ENCODE data around the gene ZFP62. TPM values are rescaled to one million over a fixed set of nuclear protein-coding genes. Genes with fewer than 3 reads are reported as not detected.

The ZFP62 gene
- total RNA-seq, 1 donor from 2014 or later = 14.5 TPM

DNA sequence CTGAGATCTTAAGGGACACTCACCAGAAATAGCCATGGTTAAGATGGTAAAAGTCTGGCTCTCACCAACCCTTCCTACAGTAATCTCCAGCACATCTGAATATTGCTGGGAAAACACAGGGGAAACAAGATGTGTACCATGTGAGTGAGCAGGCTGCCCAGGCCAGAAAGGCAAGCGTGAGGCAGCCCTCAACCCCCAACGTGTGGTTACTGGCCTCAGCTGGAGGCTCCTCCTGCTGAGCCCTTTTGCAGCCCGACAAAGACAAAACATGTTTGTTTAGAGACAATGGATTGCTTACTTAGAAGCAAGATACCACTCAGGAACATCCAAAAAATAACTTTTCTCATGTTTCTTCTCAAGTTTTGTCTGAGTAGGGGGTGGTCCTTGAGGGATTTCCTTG is 16.6 kb downstream of the ZFP62 start:
- no peak overlapping the region for H3K27ac ChIP-seq (ENCODE audit: low read depth, low read length)
- Mint-ChIP-seq H3K4me1 (ENCODE audit: low read depth, unreplicated experiment) (no peaks in the 10 kb centered on the region), H3K27me3 (ENCODE audit: low read depth, unreplicated experiment) (no peaks in the 10 kb centered on the region), H3K9me3 (ENCODE audit: unreplicated experiment) (peaks cover 24% of the 10 kb centered on the region), H3K4me3 (ENCODE audit: unreplicated experiment) (no peak overlapping the region), H3K36me3 (ENCODE audit: low read depth, unreplicated experiment) (peaks cover 36% of the 10 kb centered on the region), H3K27ac (ENCODE audit: unreplicated experiment) (no peak overlapping the region)
- no peaks in the 10 kb centered on the region for H3K4me1 ChIP-seq (ENCODE audit: insufficient read depth, low read length)
- no peak overlapping the region for H3K4me2 ChIP-seq (ENCODE audit: low read length)
- no peak overlapping the region for H2AFZ ChIP-seq (ENCODE audit: low read depth, low read length)
- H3K9me3 ChIP-seq (ENCODE audit: insufficient read depth, low read depth, low read length) = peaks cover 25% of the 10 kb centered on the region
- no peaks in the 10 kb centered on the region for H4K20me1 ChIP-seq (ENCODE audit: insufficient read depth, low read length)
- H3K36me3 ChIP-seq (ENCODE audit: insufficient read depth, low read length) = peaks cover 8% of the 10 kb centered on the region
- no peaks in the 10 kb centered on the region for H3K79me2 ChIP-seq (ENCODE audit: insufficient read depth, low read length)
- H3K9ac ChIP-seq (ENCODE audit: low read length) = no peak overlapping the region
- no peak overlapping the region for H3K4me3 ChIP-seq (ENCODE audit: insufficient read depth, low read depth, low read length)
- TF ChIP-seq, protein P1, sequence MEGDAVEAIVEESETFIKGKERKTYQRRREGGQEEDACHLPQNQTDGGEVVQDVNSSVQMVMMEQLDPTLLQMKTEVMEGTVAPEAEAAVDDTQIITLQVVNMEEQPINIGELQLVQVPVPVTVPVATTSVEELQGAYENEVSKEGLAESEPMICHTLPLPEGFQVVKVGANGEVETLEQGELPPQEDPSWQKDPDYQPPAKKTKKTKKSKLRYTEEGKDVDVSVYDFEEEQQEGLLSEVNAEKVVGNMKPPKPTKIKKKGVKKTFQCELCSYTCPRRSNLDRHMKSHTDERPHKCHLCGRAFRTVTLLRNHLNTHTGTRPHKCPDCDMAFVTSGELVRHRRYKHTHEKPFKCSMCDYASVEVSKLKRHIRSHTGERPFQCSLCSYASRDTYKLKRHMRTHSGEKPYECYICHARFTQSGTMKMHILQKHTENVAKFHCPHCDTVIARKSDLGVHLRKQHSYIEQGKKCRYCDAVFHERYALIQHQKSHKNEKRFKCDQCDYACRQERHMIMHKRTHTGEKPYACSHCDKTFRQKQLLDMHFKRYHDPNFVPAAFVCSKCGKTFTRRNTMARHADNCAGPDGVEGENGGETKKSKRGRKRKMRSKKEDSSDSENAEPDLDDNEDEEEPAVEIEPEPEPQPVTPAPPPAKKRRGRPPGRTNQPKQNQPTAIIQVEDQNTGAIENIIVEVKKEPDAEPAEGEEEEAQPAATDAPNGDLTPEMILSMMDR (IDR thresholded peaks at IDR 0.05; ENCODE audit: insufficient read depth, low read depth, low read length) = no peak
- TF ChIP-seq EZH2 (IDR thresholded peaks at IDR 0.05; ENCODE audit: insufficient read depth, low read length) = no peak
- no peaks in the 10 kb centered on the region for H3K27me3 ChIP-seq (ENCODE audit: insufficient read depth, low read length)
- FAIRE-seq = no peak
- DNase-seq (ENCODE audit: low read depth) = no peak

DNA sequence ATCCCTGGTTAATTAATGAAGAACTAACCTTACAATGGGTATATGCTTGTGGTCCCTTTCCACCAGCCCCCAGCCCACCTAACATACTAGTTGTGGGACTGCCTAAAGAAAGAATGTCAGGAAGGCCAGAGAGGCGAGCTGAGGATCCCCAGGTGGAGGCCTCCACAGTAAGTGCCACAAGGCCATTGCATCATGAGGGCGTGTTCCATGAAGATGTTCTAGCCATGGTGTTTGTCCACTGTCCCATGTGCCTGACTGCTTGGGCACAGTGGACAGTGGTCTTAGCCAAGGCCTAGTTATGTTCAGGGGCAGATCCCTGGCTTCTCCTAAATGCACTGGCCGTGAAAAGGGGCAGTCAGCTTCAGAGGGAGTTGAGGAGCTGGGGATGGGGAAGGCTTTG is 21.1 kb downstream of the ZFP62 start:
- Histone ChIP-seq H3K36me3 (ENCODE audit: insufficient read depth, low read length) (no peaks in the 10 kb centered on the region), H3K27me3 (ENCODE audit: insufficient read depth, low read length) (no peaks in the 10 kb centered on the region), H3K9ac (ENCODE audit: low read length) (no peak overlapping the region), H2AFZ (ENCODE audit: low read depth, low read length) (no peak overlapping the region), H3K79me2 (ENCODE audit: insufficient read depth, low read length) (no peaks in the 10 kb centered on the region), H3K4me2 (ENCODE audit: low read length) (no peak overlapping the region), H3K4me3 (ENCODE audit: insufficient read depth, low read depth, low read length) (no peak overlapping the region), H4K20me1 (ENCODE audit: insufficient read depth, low read length) (no peaks in the 10 kb centered on the region), H3K9me3 (ENCODE audit: insufficient read depth, low read depth, low read length) (no peaks in the 10 kb centered on the region), H3K4me1 (ENCODE audit: insufficient read depth, low read length) (no peaks in the 10 kb centered on the region), H3K27ac (ENCODE audit: low read depth, low read length) (no peak overlapping the region)
- FAIRE-seq (no peak), DNase-seq (ENCODE audit: low read depth) (no peak)
- Mint-ChIP-seq H3K36me3 (ENCODE audit: low read depth, unreplicated experiment) (peaks cover 4% of the 10 kb centered on the region), H3K27me3 (ENCODE audit: low read depth, unreplicated experiment) (no peaks in the 10 kb centered on the region), H3K4me1 (ENCODE audit: low read depth, unreplicated experiment) (no peaks in the 10 kb centered on the region), H3K4me3 (ENCODE audit: unreplicated experiment) (no peak overlapping the region), H3K27ac (ENCODE audit: unreplicated experiment) (no peak overlapping the region), H3K9me3 (ENCODE audit: unreplicated experiment) (peaks cover 7% of the 10 kb centered on the region)
- no peak for TF ChIP-seq EZH2 (IDR thresholded peaks at IDR 0.05; ENCODE audit: insufficient read depth, low read length)
- TF ChIP-seq, protein P1 (IDR thresholded peaks at IDR 0.05; ENCODE audit: insufficient read depth, low read depth, low read length) = no peak

DNA sequence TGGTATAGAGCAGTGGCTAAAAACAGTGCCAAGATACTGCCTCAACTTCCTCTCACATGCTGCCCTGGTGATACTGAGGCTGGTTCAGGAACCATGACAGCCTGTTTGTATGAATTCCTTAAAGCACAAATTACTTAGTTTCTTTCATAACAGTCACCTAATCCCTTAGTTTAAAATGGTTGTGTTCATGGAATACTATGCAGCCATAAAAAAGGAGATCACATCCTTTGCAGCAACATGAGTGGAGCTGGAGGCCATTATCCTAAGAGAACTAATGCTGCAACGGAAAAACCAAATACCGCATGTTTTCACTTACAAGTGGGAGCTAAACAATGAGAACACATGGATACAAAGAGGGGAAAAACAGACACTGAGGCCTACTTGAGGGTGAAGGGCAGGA is 21.8 kb downstream of the ZFP62 start:
- no peak overlapping the region for H2AFZ ChIP-seq (ENCODE audit: low read depth, low read length)
- no peak for DNase-seq (ENCODE audit: low read depth)
- H3K9me3 ChIP-seq (ENCODE audit: insufficient read depth, low read depth, low read length) = no peaks in the 10 kb centered on the region
- H3K4me1 Mint-ChIP-seq (ENCODE audit: low read depth, unreplicated experiment) = no peaks in the 10 kb centered on the region
- peaks cover 7% of the 10 kb centered on the region for H3K36me3 Mint-ChIP-seq (ENCODE audit: low read depth, unreplicated experiment)
- FAIRE-seq = no peak
- H4K20me1 ChIP-seq (ENCODE audit: insufficient read depth, low read length) = no peaks in the 10 kb centered on the region
- no peaks in the 10 kb centered on the region for H3K27me3 Mint-ChIP-seq (ENCODE audit: low read depth, unreplicated experiment)
- no peak overlapping the region for H3K9ac ChIP-seq (ENCODE audit: low read length)
- no peak overlapping the region for H3K4me2 ChIP-seq (ENCODE audit: low read length)
- no peaks in the 10 kb centered on the region for H3K27me3 ChIP-seq (ENCODE audit: insufficient read depth, low read length)
- H3K4me1 ChIP-seq (ENCODE audit: insufficient read depth, low read length) = no peaks in the 10 kb centered on the region
- peaks cover 5% of the 10 kb centered on the region for H3K9me3 Mint-ChIP-seq (ENCODE audit: unreplicated experiment)
- H3K79me2 ChIP-seq (ENCODE audit: insufficient read depth, low read length) = no peaks in the 10 kb centered on the region
- H3K36me3 ChIP-seq (ENCODE audit: insufficient read depth, low read length) = no peaks in the 10 kb centered on the region
- H3K27ac Mint-ChIP-seq (ENCODE audit: unreplicated experiment) = no peak overlapping the region
- TF ChIP-seq EZH2 (IDR thresholded peaks at IDR 0.05; ENCODE audit: insufficient read depth, low read length) = no peak
- TF ChIP-seq, protein P1 (IDR thresholded peaks at IDR 0.05; ENCODE audit: insufficient read depth, low read depth, low read length) = no peak
- H3K4me3 Mint-ChIP-seq (ENCODE audit: unreplicated experiment) = no peak overlapping the region
- H3K4me3 ChIP-seq (ENCODE audit: insufficient read depth, low read depth, low read length) = no peak overlapping the region
- no peak overlapping the region for H3K27ac ChIP-seq (ENCODE audit: low read depth, low read length)

Data from astrocyte (in vitro differentiated cells and primary cell).